ENCODE measurements around the gene KIF16B.

DNA sequence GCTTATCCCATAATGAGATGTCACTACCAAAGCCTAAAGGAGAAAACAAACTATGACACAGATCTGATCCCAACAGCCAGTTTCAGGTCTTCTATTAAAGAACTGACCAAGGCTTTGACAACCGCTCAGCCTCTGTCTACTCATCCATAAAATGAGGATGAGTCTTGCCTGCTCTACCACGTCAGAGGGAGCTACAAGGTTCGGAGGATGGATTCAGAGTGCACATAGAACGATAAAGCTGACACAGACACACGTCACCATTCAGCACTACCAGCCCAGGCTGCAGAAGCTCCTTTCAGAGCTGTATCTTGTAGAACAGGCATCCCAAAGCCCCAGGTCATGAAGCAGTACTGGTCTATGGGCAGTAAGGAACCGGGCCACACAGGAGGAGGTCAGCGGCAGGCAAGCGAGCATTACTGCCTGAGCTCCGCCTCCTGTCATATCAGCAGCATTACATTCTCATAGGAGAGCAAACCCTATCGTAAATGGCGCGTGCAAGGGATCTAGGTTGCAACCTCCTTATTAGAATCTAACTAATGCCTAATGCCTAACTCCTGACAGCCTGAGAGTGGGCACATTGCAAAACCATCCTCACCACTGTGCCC is 25.1 kb downstream of the KIF16B start:
- TF ChIP-seq EZH2phosphoT487 (IDR thresholded peaks at IDR 0.05; ENCODE audit: unreplicated experiment): no peak
- TF ChIP-seq REST (IDR thresholded peaks at IDR 0.05; ENCODE audit: unreplicated experiment): no peak
- TF ChIP-seq, protein P1, sequence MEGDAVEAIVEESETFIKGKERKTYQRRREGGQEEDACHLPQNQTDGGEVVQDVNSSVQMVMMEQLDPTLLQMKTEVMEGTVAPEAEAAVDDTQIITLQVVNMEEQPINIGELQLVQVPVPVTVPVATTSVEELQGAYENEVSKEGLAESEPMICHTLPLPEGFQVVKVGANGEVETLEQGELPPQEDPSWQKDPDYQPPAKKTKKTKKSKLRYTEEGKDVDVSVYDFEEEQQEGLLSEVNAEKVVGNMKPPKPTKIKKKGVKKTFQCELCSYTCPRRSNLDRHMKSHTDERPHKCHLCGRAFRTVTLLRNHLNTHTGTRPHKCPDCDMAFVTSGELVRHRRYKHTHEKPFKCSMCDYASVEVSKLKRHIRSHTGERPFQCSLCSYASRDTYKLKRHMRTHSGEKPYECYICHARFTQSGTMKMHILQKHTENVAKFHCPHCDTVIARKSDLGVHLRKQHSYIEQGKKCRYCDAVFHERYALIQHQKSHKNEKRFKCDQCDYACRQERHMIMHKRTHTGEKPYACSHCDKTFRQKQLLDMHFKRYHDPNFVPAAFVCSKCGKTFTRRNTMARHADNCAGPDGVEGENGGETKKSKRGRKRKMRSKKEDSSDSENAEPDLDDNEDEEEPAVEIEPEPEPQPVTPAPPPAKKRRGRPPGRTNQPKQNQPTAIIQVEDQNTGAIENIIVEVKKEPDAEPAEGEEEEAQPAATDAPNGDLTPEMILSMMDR (conservative IDR thresholded peaks at IDR 0.05; ENCODE audit: low read depth in 2 of 2): no peak
- TF ChIP-seq POLR2AphosphoS5 (IDR thresholded peaks at IDR 0.05; ENCODE audit: low read depth): no peak
- TF ChIP-seq CREB1 (CRISPR knock-in tag; IDR thresholded peaks at IDR 0.05; ENCODE audit: low read depth): no peak
- TF ChIP-seq EZH2 (IDR thresholded peaks at IDR 0.05; ENCODE audit: low read depth, unreplicated experiment): no peak
- no peak for TF ChIP-seq STAT1 (IDR thresholded peaks at IDR 0.05; ENCODE audit: unreplicated experiment)

All from GM23338 (cell line).